Measurements from ENCODE around the gene DISC1. TPM values are rescaled to one million over a fixed set of nuclear protein-coding genes. Genes with fewer than 3 reads are reported as not detected.
"Not testable (repeated sequence)": the region's sequence is repeated elsewhere in the genome, so short reads cannot be mapped to it uniquely, and the experiment has no call there.

The DISC1 gene
- total RNA-seq, 4 donors from 2014 or later: 7.1 to 33.4 (median 14.9) TPM

DNA sequence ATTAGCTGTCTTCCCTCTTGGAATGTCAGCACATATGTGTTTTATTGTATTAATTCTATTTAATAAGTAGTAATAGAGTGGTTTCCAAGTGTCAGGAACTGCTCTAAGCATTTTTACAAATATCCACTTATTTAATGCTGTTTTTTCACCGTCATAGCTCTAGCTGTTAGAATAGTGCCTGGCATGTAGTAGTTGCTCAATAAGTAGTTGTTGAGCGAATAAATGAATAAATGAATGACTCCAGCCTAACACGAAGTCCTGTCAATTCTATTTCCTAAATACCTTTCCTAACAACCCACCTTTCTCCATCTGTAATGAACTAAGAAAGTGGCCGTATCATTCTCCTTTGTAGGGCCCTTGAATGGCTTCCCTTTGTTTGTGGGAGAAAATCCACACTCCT lies 312.5 kb downstream of the DISC1 start:
- intact Hi-C loops (cut with DNase I; ENCODE audit: low total_unique reads): no loop called here
- Histone ChIP-seq H3K27me3 (no peaks in the 10 kb centered on the region), H3K27ac (no peak overlapping the region), H3K9me3 (no peaks in the 10 kb centered on the region), H3K4me3 (no peak overlapping the region), H3K36me3 (no peaks in the 10 kb centered on the region), H3K4me1 (peaks cover 0 to 3% of the 10 kb centered on the region in 2 donors)
- no peak for DNase-seq
- TF ChIP-seq, protein P1, sequence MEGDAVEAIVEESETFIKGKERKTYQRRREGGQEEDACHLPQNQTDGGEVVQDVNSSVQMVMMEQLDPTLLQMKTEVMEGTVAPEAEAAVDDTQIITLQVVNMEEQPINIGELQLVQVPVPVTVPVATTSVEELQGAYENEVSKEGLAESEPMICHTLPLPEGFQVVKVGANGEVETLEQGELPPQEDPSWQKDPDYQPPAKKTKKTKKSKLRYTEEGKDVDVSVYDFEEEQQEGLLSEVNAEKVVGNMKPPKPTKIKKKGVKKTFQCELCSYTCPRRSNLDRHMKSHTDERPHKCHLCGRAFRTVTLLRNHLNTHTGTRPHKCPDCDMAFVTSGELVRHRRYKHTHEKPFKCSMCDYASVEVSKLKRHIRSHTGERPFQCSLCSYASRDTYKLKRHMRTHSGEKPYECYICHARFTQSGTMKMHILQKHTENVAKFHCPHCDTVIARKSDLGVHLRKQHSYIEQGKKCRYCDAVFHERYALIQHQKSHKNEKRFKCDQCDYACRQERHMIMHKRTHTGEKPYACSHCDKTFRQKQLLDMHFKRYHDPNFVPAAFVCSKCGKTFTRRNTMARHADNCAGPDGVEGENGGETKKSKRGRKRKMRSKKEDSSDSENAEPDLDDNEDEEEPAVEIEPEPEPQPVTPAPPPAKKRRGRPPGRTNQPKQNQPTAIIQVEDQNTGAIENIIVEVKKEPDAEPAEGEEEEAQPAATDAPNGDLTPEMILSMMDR (IDR thresholded peaks at IDR 0.05): no peak
- TF ChIP-seq POLR2A (IDR thresholded peaks at IDR 0.05): no peak

DNA sequence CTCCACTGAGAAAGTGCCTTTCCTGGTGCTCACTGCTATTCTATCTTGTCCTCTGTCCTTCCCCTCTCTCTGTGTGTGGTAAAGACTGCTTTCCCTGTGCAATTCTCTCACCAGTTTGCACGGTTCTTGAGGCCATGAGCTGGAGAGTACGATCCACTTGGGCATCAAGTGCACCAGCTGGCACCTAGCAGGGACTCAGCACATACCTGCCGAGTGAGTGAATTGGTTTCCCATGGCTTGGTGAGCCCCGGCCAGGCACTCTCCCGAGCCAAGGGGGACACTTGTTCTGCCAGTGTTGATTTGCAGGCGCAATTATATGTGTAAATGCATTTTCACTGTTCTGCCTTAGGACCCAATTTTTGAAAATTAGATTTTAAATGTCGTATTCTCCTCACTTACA lies 313.5 kb downstream of the DISC1 start:
- TF ChIP-seq, protein P1 (IDR thresholded peaks at IDR 0.05): no peak
- DNase-seq: no peak
- no peaks in the 10 kb centered on the region for H3K36me3 ChIP-seq
- intact Hi-C loops (cut with DNase I; ENCODE audit: low total_unique reads): no loop called here
- no peak overlapping the region for H3K27ac ChIP-seq
- H3K4me1 ChIP-seq: peaks cover 0 to 3% of the 10 kb centered on the region in 2 donors
- H3K4me3 ChIP-seq: no peak overlapping the region
- no peaks in the 10 kb centered on the region for H3K9me3 ChIP-seq
- H3K27me3 ChIP-seq: no peaks in the 10 kb centered on the region

DNA sequence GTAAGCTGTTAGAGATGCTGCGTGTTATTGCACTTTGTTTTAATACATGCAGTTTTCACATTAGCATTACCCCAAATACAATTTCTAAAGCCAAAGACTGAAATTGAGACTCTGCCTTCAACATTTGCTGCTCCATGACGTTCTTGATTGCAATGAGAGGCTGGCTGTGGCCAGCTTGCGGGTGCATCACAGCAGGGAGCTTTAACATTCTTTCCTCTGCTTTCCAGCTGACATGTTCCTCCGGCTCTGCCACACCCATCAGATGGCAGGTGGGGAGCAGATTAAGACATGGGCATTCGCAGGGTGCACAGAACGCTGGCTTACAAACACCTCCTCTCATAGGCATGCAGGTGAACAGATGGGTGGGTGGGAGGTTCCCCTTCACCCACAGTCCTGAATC lies 314.1 kb downstream of the DISC1 start:
- Histone ChIP-seq H3K9me3 (no peaks in the 10 kb centered on the region), H3K4me3 (no peak overlapping the region), H3K4me1 (peaks cover 0 to 3% of the 10 kb centered on the region in 2 donors), H3K27ac (no peak overlapping the region), H3K27me3 (no peaks in the 10 kb centered on the region), H3K36me3 (no peaks in the 10 kb centered on the region)
- no peak for DNase-seq
- TF ChIP-seq, protein P1 (IDR thresholded peaks at IDR 0.05): no peak
- TF ChIP-seq POLR2A (IDR thresholded peaks at IDR 0.05): no peak
- intact Hi-C loops (cut with DNase I; ENCODE audit: low total_unique reads): no loop called here

DNA sequence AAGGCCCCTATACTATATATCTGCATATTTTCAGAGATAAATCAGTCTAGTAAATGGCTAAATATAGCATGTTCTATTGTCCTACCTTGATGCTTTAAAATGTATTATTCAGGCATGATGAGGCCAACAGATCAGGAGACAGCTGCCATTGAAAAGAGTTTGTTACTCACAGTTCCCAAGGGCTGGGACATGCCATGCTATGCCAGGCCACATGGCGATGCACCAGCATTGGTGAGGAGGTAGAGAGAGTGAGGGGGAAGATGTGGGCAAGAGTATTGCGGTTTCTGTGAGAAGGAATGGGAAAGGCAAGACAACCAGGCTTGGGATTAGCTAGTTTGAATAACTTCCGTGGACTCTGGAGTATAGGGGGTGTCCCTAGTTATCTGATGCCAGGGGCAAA lies 316.5 kb downstream of the DISC1 start:
- H3K9me3 ChIP-seq: no peaks in the 10 kb centered on the region
- no peak for DNase-seq
- TF ChIP-seq POLR2A (IDR thresholded peaks at IDR 0.05): no peak
- TF ChIP-seq, protein P1 (IDR thresholded peaks at IDR 0.05): no peak
- intact Hi-C loops (cut with DNase I; ENCODE audit: low total_unique reads): no loop called here
- no peak overlapping the region for H3K4me3 ChIP-seq
- H3K36me3 ChIP-seq: no peaks in the 10 kb centered on the region
- no peak overlapping the region for H3K27ac ChIP-seq
- no peaks in the 10 kb centered on the region for H3K27me3 ChIP-seq
- H3K4me1 ChIP-seq: no peaks in the 10 kb centered on the region

DNA sequence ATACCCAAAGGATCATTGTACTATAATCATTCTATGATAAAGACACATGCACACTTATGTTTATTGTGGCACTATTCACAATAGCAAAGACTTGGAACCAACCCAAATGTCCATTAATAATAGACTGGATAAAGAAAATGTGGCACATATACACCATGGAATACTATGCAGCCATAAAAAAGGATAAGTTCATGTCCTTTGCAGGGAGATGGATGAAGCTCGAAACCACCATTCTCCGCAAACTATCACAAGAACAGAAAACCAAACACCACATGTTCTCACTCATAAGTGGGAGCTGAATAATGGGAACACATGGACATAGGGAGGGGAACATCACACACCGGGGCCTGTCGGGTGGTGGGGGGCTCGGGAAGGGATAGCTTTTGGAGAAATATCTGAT lies 321.5 kb downstream of the DISC1 start:
- intact Hi-C loops (cut with DNase I; ENCODE audit: low total_unique reads); H3K27ac ChIP-seq; H3K36me3 ChIP-seq; H3K9me3 ChIP-seq; DNase-seq; H3K27me3 ChIP-seq; H3K4me1 ChIP-seq; H3K4me3 ChIP-seq: not testable (repeated sequence)

All from uterus (tissue), 4 donors.